Stimulated activated CD4-positive, alpha-beta T cell treated with anti-CD3 and anti-CD28 coated beads, Interleukin-15, amount 100 ng/mL, for 24 hours (primary cell): Measurements from ENCODE around the gene HES5.
"Not testable (repeated sequence)": the region's sequence is repeated elsewhere in the genome, so short reads cannot be mapped to it uniquely, and the experiment has no call there.

Source experiments
- DNase-seq: peaks from one replicate; pipeline ENCODE4 v3.0.0-alpha.2; 2020

HES5 gene, protein sequence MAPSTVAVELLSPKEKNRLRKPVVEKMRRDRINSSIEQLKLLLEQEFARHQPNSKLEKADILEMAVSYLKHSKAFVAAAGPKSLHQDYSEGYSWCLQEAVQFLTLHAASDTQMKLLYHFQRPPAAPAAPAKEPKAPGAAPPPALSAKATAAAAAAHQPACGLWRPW

DNA sequence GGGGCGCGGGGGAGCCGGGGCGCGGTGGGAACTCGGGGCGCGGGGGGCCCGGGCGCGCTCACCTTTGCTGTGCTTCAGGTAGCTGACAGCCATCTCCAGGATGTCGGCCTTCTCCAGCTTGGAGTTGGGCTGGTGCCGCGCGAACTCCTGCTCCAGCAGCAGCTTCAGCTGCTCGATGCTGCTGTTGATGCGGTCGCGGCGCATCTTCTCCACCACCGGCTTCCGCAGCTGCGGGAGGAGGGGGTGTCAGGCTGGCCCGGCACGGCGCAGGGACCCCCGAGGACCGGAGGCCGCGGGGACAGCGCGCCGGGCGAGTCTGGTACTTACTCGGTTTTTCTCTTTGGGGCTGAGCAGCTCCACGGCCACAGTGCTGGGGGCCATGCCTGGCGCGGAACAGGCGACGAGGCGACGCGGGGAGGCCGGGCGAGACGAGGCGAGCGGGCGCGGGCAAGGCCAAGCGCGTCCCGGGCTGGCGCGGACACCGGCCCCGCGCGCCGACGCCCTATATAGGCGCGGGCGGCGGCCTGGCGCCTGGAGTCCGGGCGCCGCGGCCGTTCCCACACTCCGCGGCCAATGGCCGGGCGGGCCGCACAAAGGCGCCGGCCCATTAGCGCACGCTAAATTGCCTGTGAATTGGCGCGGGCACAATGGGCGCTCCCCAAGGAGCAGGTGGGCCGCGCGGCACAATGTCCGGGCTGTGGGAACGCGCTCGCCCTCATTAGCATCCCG is at the start of gene HES5:
Gene HES5 (minus strand): TSS at position 480 of the 729 bp plus-strand sequence. CDS start 99 bp downstream, at position 381.
- DNase-seq = peak; percentile 34

DNA sequence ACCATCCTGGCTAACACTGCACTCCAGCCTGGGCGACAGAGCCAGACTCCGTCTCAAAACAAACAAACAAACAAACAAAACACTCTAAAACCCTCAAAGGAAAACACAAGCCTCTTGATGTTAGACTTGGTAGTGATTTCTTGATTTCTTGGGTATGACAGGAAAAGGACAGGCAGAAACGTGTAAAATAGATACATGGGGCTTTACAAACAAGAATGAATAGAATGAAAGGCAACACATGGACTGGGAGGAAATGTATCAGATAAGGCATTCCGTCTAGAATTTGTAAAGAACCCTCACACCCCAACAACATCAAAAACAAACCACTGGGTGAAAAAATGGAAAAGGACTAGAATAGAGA is 48.7 kb upstream of the HES5 start:
- no peak for DNase-seq

DNA sequence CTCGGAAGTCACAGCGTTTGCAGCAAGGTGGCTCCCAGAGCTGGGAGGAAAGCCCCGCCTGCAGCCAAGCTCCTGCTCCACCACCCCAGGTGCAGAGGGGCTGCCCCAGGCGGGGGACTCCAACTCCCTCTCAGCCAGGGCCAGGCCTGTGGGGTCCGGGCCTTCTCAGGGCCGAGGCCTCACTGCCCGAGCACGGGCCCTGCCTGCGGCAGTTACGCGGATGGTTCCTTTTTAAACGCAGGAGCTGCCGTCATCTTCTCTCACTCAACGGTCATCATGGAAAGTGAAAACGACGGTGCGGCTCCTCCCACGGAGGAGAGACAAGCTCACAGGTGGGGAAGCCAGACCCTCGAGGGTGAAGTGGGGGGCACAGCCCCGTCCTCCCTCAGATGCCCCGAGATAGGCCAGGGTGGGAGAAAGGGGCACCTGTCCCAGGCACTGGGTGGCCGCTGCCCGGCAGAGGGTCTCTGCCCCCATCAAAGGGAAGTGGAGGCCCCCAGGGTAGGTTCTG is 47.6 kb upstream of the HES5 start:
- peak; percentile 59 for DNase-seq

DNA sequence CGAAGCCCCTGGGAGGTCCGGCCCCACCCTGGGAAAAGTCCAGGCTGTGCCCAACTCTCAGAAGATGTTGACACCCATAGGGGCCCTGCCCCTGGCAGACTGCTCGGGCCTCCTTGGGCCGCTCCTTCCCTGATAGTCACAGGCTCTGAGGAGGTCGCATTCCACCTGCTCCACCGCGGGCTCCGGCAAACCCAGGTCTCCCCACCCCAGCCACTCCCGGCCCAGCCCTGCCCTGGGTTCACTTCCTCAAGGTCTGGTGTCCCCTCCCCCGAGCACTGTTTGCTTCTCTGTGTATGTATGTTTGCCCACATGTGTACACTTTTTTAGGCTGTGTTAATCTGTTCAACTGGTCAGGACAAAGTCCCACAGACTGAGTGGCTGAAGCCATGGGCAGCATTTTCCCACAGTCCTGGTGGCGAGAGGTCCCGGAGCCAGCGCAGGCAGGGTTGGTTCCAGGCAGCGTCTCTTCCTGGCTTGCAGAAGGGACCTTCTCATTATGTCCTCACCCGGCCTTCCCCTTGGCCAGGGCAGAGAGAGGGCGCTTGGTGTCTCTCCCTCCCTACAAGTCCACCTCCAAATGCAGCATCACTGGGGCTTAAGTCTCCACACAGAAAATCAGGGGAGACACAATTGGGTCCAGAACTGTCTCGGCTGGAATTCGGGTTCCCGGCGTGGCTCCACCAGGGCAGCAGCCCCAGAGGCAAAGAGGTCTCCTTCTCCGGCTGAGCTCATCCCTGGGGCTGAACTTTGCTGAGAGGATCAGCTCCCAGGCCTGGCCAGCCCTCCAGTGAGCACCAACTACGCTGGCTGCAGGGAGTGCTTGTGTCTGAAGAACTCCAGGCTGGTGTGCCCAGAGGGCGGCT is 46.0 kb upstream of the HES5 start:
- DNase-seq = no peak

DNA sequence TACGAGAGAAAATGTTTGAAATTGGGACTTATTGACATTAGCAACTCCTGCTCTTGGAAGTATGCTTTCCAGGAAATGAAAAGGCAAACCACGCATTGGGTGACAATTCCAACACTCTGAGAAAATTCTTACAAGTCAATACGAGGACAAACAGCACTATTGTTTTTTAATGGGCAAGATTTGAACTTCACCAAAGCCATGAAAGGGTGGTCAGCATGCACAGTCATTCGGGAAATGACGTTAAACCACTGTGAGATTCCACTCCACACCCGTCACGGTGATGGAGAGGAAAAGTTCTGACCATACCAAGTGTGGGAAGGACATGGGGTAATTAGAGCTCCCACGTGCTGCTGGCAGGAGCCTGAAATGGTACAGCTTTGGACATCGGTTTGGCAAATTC is 44.3 kb upstream of the HES5 start:
- no peak for DNase-seq

DNA sequence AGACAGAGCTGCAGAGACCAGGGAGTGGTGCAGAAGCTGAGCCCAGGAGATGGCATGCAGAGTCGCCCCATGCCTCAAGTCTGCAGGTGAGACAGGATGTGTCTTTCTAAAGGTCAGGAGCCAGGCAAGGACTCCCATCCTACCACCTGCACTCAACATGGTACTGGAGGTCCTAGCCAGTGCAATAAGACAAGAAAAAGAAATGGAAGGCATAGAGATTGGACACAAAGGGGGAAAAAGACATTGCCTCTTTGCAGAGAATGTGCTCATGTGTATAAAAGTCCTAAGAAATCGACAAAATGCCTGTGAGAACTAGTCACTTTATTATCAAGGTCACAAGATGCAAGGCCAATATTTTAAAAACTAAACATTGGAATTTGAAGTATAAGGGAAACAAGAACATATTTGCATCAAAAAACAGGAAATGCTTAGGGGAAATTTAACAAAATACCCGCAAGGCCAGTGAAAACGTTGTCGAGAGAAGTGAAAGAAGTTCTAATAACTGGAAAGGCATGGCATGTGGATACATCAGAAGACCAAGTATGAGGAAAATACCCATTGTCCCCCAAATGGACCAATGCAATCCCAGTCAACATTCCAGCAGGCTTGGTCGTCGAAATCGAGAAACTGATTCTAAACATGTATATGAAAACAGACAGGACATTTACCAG is 43.3 kb upstream of the HES5 start:
- no peak for DNase-seq

DNA sequence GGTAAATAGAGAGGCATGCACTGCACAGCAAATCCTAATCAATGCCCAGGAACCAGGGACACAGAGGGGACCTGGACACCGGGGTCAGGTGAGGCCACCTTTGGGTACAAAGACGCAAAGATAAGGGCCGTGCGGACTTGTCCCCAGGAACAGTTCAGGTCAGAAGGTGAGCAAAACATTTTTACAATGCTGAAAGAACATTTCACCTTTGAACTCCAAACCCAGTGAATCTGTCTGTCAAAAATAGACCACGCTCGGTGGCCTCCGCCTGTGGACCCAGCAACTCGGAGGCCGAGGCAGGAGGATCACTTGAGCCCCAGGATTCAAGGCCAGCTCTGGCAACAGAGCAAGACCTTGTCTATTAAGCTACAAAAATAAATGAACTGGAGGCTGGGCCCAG is 41.3 kb upstream of the HES5 start:
- no peak for DNase-seq

DNA sequence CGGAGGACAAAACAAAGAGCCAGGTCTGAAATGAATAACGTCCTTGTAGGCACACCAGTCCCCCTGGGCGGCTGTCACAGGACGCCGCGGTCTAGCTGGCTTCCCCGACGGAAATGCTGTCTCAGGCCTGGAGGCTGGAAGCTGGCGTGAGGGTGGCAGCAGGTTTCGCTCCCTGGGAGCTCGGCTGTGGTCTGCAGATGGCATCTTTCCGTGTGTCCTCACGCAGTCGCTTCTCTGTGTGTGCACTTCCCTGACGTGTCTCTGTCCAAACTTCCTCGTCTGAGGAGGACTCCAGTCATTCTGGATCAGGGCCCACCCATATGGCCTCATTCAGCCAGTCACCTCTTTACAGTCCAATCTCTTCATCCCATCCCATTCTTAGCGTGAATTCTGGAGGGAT is 40.3 kb upstream of the HES5 start:
- no peak for DNase-seq

DNA sequence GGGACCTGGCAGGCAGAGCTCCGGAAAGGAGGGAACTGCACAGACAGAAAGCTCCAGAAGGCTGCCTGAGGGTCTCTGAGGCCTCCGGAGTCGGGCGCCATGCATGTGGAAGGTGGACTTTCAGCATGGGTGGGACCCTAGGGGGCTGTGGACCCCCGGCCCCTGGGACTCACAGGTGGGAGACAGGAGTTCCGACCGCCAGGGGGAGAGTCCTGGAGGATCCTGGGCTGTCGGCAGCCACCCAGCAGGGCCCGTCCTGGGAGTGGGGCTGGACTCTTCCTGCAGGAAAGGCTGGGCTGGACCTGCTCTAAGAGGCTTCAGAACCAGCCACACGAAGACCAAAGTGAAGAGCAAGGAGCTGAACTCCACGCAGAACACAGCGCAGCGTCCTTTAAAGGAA is 39.6 kb upstream of the HES5 start:
- DNase-seq = not testable (repeated sequence)

DNA sequence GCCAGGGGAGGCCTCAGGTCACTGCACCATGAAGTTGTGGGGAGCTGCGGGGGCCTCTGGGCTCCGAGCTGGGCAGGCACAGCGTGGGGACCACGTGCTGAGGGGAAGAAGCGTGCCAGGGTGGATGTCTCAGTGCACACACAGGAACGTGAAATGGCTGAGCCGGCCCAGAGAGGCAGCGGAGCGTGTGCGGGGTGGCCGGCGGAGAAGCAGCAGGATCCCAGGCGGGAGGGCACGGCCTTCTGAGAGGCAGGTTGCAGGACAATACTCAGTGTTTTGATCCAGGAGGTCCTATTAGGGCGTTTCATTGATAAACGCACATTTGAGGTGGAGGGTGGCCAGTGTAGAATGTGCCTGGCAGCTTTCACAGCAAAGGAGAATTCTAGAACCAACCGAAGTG is 39.0 kb upstream of the HES5 start:
- no peak for DNase-seq

DNA sequence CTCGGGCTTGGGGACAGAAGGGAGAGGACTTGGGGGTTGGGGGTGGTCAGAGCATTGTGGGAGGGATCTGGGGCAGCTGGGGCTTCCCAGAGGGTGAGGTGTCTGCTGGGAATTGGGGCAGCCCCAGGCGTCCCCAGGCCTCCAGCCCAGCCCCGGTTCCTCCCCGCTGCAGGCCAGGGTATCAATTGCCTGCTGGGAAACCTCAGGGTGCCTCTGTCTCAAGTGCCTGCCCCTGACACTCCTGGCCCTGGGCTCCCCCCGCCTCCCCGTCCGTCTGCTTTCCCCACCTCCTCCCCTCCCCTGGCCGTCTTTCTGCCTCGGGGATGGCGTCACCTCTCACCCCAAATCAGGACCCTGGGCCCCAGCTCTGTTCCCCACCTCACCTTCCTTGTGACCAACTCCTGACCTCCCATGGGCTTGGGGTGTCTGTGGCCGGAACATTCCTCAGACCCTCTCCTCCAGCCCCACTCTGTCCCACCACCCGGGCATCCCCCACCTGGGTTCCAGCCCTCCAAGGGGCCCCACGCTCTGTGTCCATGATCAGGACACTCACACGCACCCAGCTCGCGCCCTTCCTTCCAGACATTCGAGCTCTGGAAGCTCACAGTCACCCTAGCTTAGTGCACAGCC is 38.2 kb upstream of the HES5 start:
- not testable (repeated sequence) for DNase-seq

DNA sequence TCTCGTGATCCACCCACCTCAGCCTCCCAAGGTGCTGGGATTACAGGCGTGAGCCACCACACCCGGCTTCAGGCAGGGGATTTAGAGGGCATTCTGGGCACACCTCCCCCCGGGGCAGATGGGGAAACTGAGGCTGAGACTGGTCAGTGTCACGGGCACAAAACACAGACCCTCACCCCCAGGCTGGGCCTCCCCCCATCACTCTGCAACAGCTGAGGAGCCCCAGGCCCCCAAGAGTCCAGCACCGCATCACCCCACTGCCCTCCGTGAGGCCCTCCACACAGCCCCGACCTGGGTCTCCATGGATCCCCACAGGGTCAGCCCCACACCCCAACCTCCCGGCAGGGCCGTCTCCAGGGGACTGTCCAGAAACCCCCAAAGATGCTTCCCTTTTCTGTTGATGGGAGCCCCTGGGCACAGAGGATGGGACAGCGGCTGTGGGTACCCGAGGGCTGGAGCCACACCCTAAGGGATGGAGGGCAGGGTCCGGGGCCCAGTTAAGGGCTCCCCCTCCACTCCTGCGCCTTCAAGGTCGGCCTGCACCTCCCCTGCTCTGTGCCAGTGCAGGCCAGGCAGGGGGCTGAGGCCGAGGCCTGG is 37.1 kb upstream of the HES5 start:
- DNase-seq = no peak

DNA sequence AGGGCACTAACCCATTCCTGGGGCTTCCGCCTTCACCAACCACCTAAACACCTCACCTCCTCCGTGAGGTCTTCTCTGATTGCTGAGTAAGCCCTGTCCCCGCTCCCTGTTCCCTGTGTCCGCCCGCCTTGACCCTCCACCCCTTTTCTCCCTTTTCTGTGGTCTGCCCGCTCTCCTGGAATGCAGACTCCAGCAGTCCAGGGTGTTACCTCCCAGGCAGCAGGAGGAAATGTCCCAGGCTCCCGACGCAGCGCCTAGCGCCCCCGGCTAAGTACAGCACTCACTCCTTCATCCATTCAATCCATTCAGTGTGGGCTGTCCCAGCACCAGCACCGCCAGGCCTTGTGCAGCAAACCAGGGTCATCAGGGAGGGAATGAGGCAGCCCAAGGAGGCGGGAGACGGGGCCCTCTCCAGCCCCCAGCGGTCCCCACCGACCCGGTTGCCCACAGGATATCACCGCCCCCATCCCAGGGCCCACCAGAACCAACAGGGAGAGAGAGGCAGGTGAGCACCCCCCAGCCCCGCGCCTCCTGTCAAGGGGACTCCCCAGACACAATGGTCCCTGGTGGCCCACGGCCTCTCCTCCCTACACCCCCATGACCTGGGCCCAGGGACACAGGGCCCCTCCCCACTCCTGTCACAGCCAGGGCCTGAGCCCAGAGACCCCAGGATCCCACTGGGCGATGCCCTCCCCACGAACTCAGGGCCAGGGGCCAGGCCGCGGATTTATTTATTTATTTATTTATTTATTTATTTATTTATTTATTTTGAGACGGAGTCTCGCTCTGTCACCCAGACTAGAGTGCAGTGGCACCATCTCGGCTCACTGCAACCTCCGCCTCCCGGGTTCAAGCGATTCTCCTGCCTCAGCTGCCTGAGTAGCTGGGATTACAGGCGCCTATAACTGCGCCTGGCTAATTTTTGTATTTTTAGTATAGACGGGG is 36.3 kb upstream of the HES5 start:
- DNase-seq = no peak

DNA sequence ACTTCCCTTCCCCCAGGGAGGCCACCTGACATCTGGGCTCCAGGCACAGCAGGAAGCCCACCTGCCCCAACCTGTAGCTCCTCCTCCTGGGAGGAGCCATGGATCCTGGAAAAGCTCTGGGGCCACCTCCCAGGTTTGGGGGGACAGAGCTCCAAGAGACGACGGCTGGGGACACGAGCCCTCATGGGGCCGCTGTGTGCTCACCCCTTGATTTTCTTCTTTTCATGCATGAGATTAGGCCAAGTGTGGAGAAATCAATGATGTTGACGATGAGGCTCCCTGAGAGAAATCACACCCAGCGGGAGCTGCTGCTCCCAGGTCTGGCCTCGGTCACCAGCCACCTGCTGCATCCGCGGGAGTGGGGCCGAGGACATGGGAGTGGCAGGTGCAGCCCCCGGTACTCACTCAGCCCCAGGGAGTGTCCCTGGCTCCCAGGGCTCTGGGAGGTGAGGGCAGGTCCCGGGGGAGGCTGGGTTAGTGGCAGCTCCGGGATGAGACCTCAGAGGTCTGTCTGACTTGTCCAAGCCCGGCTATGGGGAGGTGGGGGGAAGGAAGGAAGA is 34.8 kb upstream of the HES5 start:
- DNase-seq = no peak

DNA sequence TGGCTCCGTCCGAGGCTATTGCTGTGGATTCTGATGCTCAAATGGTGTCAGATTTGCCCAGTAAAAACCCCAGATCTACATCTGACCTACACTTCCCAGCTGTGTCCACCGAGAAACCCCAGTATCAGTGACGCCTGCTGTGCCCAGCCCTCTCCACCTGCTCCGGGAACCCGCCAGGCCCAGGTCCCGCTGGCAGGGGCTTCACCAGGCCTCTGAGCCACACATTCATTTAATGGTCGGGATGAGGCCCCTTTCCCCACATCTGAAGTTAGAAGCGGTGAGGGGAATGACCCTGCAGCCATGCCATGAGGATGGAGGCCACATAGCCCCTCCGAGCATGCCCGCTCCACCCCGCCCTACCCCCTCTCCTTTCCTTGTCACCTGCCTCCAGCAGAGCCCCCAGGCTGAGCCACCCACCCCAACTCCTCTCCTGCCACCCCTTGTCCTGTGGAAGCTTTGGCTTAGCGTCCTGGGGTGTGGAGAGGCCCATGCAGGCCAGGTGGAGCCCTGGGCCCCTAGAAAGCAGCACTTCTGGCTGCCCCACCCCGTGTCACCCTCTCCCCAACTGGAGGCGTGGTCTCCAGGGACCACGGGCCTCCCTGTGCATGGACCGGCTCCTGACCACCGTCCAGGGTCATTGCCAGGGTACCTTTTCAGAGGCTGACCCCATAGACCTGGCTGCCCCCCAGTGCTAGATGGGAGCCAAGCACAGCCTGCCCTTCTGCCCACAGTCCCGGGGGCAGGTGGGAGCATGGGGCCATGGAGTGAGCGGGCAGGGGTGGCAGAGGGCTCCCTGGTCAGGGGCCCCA is 34.1 kb upstream of the HES5 start:
- no peak for DNase-seq

DNA sequence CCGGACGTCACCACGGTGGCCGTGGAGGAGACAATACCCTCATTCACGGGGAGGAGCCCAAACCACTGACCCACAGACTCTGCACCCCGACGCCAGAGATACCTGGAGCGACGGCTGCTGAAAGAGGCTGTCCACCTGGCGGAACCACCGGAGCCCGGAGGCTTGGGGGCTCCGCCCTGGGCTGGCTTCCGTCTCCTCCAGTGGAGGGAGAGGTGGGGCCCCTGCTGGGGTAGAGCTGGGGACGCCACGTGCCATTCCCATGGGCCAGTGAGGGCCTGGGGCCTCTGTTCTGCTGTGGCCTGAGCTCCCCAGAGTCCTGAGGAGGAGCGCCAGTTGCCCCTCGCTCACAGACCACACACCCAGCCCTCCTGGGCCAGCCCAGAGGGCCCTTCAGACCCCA is 33.1 kb upstream of the HES5 start:
- DNase-seq = no peak

DNA sequence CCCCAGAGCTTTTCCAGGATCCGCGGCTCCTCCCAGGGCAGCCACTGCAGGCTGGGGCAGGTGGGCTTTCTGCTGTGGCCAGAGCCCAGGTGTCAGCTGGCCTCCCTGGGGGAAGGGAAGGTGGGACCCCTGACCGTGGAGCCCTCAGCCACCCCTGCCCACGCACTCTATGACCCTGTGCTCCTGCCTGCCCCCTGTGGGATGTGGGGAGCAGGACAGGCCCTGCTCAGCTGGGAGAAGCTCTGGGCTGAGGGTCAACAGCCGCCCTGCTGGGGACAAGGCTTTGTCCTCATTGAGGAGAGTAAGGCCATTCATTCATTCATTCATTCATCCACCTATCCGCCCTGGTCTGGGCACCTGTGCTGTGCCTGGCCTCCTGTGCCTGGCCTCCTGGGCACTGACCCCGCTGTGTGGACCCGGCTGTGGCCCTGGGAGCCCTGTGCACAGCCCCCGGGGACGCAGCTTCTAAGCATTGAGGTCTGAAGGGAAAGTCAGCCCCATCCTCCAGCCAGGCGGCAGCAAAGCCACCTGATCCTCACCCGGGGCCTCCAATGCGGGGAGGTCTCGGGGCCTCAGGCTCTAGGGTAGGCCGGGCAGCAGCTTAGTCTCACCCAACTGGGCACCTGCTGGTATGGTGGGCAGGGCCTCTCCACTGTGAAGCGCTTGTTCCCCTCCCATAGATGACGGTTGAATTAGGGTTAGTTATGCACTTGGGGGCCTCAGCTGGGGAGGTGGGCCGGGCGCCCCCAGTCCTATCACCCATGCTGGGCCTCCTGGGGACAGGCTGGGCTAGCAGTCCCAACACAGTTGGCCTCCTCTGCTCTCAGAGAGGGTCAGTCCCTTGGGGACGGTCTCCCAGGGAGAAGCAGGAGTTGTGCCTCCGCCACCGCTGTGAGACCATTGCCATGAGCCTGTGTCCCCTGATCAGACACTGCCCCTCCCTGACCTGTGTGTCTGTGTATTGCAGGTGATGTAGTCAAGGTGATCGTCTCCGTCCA is 32.1 kb upstream of the HES5 start:
- DNase-seq = peak; percentile 48

DNA sequence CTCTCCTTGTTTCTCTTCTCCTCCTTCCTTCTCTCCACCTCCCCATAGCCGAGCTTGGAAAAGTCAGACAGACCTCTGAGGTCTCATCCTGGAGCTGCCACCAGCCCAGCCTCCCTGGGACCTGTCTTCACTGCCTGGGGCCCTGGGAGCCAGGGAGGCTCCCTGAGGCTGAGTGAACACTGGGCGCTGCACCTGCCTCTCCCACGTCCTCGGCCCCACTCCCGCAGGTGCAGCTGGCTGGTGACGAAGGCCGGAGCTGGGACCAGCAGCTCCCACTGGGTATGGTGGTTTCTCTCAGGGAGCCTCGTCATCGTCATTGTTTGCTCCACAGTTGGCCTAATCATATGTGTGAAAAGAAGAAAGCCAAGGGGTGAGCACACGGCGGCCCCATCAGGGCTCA is 31.4 kb upstream of the HES5 start:
- DNase-seq = no peak
